NCI-H774 (cell line): Measurements from ENCODE around the gene FAM156A.
"Not testable (repeated sequence)": the region's sequence is repeated elsewhere in the genome, so short reads cannot be mapped to it uniquely, and the experiment has no call there.

Source experiments
- DNase-seq: peaks from one replicate; lab custom pipeline; 2025; lab: John Stamatoyannopoulos, UW

The FAM156A gene, protein sequence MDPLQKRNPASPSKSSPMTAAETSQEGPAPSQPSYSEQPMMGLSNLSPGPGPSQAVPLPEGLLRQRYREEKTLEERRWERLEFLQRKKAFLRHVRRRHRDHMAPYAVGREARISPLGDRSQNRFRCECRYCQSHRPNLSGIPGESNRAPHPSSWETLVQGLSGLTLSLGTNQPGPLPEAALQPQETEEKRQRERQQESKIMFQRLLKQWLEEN

DNA sequence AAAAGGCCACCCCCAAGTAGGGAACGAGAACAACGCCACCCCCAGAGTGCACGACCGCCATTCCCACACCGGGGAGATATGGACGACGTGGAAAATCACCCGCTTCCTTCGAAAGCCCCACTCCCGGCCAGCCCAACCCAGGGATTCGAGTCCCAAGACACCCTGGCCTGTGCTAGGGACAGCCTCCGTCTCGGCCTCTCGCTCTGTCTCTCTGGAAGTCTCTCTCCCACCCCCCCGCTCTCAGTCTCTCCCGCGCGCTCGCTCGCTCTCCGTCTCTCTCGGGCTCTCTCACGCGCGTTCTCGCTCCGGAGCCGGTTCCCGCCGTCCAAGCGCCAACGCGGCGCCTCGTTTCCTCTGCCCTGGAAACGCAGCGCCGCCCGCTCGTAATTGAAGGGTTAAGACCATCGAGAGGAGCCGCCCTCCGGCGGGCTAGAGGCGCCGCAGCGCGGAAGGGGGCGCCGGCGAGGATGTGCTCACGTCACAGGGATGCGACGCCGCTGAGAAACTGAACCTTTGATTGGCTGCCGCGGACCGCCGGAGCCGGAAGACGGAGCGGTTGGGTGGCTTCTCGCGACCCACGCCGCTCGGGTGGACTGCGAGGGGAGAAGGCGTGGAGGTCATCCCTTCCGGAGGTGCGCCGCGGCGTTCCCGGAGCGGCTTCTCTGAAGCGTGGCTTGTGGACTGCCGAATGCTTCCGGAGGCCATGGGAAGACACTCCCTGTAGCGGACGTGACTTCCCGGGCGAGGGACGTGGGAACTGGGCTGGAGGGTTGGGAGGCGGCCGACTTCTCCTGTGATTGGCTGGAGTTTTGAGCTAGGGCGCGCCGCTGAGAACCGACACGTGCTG is at the start of gene FAM156A:
TSS of gene FAM156A (minus strand) at position 406 of the 847 bp plus-strand sequence. CDS start 9,930 bp downstream, outside the sequence.
- DNase-seq: not testable (repeated sequence)

DNA sequence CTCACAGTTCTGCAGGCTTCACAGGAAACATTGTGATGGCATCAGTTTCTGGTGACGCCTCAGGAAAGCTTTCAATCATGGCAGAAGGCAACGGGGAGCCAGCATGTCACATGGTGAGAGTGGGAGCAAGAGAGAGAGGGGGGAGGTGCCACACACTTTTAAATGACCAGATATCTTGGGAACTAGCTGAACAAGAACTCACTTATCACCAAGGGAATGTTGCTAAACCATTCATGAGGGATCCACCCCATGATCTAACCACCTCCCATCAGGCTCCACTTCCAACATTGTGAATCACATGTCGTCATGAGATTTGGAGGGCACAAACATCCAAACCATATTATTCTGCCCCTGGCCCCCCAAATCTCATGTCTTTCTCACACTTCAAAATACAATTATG is 47.0 kb upstream of the FAM156A start:
- DNase-seq: no peak

DNA sequence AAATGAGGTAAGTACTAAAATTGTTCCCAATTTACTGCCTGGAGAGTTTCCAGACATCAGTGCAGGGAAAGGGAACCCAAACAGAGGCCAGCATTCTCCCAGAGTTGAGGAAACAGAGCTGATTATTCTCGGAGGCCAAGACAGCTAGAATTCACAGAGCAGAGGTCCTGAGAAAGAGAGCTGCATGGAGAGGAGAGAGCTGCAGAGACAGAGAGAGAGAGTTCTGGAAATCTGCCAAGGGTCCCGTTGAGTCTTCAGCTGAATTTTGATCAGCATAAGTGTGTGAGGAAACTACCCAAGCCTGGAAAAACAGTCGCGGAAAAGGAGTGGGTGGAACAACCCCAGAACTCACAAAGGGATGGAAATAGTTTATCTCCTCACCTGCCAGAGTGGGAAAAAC is 46.5 kb upstream of the FAM156A start:
- DNase-seq: no peak

DNA sequence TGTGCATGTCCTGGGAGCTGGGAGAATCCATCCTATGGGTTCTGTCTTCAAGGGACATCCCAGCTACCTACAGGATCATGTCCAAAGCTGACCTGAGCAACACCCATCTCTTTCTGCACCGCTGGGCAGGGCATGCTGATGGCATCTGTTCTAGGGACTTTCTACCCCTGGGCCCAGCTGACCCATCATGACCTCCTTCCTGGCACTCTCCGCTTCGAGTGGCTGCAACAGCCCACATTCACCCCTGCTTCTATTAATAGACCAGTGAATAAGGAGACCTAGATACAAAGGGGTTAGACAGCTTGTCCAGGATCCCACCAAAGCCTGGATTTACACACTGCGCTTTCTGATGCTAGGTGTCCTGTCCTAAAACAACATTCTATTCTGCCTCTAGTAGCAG is 45.7 kb upstream of the FAM156A start:
- DNase-seq: no peak

DNA sequence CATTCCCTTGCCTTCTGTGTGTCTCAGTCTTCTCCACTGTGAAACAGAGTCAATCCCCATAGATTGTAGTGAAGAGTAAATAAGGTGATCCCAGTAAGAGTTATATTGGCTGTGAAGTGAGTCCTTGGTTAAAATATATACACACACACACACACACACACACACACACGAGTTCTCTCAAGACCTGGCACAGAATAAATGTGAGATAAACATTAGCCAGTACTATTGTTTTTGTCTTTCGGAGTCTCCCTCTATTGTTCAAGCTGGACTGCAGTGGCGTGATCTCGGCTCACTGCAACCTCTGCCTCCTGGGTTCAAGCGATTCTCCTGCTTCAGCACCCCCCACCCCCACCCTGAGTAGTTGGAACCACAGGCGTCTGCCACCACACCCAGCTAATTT is 44.8 kb upstream of the FAM156A start:
- no peak for DNase-seq

DNA sequence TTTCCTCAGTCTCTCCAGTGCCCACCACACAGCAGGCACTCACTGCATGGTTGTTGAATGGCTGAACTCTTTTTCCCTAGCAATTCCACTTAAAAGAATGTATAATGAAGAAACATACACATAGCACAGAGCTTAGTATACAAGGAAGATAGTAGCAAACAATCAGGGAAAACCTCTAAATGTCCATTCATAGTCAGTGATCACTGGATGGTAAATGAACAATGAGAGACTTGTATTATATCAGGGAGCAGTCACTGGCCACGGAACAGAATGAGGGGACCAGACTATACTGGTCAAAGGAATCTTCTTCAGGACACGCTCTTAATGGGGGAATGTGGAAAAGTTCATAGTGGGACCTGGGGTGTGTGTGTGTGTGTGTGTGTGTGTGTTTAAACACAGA is 43.6 kb upstream of the FAM156A start:
- DNase-seq: no peak

DNA sequence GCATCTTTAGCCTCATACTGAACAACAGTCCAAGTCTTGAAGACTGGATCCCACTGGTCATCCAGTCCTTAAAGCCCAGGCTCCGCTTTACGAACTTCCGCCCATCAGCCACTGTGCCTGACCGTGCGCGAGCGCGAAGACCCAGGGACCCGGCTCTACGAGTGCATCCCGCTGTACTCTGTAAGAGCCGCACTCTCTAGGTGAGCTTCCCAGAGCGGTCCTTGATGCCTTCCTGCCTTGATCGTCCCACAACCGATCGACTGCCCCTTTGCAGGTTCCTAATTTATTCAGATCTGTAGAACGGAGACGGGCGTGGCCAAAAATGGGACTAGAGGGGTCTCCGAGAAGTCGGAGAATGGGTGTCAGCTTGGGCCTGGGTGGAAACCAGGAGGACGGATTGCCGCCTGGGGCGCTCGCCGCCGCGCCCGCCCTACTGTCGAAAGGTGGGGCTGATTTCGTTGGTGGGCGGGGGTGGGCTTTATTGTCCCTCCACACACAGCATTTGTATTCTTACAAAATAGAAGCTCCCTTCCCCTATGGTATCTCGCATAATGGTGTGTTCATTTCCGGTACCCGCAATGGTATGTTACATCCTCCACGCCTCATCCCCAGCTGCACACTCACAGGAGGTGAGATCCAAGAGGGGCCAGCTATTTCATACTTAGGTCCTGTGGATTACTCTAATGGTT is 42.3 kb upstream of the FAM156A start:
- no peak for DNase-seq

DNA sequence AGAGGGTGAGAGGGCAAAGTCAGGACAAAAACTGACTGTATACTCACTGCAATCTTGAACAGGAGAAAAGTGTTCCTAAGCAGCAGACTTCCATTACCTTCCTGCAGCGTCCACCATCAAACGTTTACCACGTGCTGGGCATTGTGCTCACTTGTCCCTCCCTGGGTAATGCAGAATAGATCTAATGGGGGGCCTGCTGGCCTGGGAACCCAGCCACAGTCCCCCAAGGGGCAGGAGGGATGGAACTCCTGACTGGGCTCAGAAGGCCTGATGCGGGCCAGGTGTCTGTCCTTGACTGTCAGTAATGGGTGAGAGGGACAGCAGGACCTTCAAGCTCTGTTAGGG is 37.6 kb upstream of the FAM156A start:
- no peak for DNase-seq

DNA sequence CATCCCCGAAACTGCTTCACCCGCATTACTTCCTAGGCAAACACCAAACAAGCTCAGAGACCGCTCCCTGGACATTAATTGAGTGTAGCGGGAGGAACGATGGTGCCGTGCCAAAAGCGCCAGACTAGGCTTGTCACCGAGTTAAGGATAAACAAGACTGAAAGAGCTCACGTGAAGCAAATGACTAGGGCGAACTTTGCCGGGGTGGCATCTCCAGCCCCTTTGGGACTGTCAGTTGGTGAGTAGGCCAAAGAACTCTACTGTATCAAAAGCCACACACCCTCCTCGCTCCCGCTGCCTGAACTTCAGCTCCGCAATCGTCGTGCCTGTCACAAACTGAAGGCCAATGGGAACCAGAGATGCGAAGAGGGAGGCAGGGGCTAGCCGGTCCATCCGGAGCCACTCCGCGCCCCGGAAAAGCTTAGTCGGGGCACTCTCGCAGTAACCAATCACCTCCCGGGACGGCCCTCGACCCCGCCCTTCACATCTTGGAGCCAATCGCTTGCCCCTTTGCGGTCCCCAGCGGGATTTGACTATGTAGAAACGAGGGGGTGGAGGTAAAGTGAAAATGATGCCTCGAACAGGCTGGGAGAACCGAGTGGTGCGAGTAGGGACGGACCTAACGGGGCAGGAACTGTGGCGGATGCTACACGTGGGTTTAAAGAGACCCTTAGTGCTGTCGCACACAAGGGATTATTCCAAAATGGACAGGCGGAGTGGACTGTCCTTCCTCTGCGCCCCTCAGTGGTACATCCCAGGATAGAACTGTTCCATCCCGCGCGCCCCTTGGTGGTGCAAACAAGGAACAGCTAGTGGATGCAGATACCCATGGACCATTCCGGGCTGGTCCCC is 37.0 kb upstream of the FAM156A start:
- DNase-seq: peak; percentile 88

DNA sequence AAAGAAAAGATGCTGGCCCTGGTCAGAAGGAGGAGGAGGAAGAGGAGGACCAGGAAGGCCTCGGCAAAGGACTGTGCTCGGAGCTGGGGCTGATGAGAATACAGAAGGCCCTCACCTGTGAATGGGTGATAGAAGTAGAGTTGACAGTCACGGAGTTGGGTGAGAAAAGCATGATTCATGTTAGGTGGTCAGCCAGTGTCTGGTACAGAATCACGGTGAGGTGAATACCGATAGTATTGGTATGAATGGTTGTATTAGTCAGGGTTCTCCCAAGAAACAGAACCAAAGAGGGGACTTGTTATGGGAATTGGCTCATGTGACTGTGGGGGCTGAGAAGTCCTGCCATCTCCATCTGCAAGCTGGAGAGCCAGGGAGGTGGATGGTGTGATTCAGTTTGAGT is 32.5 kb upstream of the FAM156A start:
- DNase-seq: no peak

DNA sequence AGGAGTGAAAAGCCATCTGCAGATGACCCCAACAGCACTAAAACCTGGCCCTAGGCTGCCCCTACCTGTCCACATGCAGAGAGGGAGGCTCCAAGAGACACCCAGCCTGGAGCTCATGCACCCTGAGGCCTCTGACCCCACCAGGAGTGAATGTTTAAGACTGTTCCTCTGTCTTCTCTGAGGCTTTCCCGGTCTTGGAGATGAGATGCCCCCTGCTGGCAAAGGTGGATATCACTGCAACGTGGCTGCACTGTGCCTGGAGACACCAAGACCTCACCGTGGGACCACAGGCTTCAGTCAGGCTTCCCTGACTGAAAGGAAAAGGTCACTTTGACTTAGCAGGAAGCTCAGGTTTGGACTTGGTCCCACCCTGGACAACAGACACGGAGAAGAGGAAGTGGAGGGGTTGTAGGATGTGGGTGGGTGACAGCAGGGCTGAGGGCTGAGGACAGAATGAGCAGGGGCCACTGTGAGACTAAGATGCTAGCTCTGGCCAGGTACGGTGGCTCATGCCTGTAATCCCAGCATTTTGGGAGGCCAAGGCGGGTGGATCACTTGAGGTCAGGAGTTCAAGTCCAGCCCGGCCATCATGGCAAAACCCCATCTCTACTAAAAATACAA is 31.8 kb upstream of the FAM156A start:
- DNase-seq: not testable (repeated sequence)

DNA sequence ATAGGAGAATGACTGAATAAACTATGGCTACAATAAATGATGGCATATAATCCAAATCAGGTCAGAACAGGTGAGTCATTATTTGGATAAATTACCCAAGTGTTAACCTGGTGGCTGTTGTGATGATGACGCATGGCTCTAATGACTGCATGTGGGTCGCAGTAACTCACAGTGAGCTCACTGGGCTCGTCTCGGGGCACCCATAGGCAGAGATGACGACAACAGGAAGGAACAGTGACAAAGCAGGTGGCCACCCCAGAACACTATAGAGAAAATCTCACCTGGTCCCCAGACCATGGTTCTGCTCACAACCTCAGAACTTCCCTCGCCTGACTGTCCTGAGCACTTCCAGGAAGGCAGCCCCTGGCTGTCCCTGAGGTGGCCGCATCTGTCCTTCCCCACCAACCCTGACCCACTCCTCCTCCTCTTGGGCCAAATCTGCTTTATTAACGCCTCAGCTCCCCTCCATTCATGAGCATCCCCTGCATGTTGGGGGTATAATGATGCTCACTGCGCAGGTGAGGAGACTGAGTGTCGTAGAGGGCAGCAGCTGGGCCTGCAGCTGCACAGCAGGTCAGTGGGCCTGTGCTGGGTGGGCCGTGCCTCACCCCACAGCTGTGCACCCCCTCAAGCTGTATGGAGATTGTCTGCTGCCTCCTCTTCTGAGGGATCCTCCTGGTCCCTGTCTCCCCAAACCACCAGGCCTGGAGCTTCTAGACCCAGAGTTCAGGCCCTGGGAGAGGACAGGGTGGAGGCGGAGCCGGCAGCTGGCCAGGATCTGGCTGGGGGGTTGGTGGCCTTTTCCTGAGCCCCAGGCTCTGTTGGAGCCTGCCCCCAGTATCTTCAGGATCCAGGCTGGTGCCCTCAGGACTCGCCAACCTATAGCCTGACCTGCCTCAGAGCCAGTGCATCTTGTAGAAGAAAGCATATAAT is 30.9 kb upstream of the FAM156A start:
- no peak for DNase-seq

DNA sequence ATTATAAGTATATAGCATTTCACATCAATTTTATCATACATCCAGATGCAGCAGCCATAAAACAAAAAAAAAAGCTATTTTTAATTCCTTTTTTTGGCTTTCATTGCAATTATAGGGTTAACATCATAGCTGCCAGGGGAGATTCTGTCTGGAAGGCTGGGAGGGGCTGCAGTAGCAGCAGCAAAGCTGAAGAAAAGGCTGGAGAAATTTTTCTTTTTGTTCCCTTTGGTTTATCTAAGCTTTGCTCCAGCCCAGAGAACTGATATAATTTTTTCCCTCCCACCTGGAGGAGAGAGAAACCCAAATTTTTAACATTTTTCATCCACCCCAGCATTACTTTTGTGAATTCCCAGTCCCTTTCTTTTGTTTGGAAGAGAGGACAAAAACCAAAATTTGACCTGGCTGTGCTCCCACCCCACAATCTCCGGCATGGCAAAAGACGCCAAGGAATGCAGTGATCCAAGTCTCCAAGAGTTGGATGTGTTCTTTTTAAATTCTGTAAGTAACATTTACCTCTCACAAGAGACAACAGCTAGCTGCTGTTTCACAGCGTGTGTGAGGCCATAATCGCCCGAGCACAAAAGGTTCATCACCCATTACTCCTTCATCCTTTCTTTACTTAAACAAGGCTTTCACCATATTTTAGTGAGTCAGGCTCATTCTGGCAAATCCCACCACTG is 25.1 kb upstream of the FAM156A start:
- no peak for DNase-seq

DNA sequence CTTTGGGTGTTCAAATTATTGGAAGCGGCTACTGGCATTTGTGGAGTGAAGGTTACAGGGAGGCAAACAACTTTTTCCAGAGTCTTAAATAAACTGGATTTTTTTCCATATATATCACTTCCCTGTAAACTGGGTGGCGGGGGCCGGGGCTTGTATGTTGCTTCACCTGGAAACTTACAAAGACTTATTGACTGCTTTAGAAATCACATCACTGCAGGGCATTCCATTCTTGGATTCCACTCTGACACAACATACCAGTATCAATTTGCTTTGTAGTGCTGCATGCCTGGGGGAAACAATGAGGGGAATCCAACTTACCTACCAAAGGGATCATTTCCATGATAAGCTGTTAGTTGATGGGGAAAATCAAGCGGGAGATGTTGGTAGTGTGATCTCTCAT is 21.7 kb upstream of the FAM156A start:
- DNase-seq: no peak

DNA sequence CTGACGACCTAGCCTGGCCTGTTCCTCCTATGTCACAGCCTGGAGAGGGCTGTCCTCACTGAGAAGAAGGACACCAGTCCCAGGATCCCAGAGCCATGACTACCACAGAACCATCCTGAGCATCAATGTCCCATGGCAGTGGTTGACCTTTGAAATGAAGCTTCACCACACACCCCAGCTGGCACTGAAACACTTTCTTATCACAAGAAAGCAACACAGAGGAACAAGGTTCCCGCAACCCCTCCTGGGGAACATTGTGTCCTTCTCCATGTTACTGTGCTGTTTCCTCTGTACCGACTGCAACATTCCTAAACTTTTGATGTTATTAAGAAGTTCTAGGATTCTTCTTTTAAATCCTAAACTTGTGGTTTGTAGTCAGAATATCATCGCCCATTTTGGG is 21.2 kb upstream of the FAM156A start:
- DNase-seq: no peak

DNA sequence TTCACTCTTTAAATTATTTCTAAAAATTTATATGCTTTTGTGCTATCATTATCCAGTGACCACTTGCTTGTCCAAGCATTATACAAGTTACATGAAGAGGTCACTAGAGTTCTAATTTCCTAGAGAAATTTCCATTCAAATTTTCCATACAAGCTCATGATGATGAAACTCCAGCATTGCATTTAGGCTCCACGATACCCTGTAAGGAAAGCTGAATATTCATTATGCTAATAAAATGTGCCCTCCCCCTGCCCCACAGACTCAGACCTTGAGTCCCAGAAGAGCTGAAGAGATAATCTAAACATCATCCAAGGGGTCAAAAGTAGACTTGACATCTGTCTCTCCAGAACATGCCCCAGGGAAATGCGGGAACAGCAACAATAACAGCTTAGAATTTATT is 19.6 kb upstream of the FAM156A start:
- DNase-seq: no peak

DNA sequence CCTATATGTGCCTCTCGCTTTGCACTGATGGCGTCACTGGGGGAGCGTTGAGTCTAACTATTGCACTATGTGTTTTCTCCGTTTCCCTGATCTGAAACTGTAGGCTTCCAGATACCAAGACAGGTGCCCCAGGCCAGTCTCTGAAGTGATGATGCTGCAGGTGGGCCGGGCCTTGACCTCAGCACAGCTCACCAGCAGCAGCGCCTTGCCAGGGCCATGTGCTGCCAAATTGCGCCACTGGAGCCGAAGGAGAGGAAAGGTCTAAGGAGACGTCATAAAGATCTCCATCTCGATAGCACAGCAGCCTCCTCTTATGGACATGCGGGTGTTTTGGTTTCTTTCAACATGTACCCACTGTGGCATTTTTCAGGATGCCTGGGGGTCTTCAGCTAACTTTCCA is 17.3 kb upstream of the FAM156A start:
- DNase-seq: not testable (repeated sequence)

DNA sequence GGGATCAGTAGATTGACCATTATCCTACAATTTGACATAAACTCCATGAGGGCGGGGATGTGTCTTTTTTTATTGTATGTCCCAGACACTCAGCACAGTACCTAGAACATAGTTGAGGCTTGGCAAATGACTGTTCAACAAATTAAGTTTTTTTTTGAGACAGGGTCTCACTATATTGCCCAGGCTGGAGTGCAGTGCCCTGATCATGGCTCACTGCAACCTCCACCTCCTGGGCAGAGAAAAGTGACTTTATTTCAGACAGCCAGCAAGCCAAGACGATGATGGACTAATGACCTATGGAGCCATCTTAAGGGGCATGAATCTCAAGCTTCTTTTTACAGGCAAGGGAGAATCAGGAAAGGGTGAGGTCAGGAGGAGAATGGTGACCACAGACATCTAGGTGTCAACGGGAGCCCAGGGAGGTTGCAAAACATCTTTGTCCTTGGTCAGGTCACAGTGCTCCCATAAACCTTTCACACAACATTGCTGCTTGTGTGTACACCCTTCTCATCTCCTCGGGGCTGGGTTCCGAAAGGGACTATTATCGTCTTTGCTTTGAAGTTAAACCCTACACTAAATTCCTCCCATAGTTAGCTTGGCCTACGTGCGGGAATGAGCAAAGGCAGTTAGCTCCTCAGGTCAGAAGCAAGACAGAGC is 16.1 kb upstream of the FAM156A start:
- DNase-seq: not testable (repeated sequence)

DNA sequence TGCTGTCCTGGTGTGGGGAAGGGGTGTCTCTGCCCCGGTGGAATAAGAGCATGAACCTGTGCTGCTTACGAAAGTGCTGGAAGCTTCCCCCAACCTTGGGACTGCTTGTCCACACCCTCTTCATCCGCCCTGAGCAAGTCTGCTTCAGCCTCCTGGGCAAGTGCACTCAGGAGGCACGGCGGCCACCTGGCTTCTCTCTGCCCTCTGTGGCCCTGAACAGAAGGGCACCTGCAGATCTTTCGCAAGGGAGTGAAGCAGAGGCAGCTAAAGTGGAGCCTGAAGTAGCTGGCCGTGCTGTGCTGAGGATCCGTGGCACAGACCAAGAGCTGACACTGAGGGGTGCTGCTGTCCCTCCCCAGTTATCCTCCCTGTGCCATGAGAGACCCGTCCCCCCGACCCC is 9.6 kb upstream of the FAM156A start:
- DNase-seq: not testable (repeated sequence)
